Stimulated activated naive CD4-positive, alpha-beta T cell (primary cell): ENCODE results near the gene NKD1.

ENCODE experiments used
- DNase-seq, 6 experiments: peaks; one replicate each; lab custom pipeline; 2025; lab: John Stamatoyannopoulos, UW

NKD1 gene

GRCh38 chr16:50651835-50652438 is 103.7 kb downstream of the NKD1 start:
- no peak for DNase-seq

DNA sequence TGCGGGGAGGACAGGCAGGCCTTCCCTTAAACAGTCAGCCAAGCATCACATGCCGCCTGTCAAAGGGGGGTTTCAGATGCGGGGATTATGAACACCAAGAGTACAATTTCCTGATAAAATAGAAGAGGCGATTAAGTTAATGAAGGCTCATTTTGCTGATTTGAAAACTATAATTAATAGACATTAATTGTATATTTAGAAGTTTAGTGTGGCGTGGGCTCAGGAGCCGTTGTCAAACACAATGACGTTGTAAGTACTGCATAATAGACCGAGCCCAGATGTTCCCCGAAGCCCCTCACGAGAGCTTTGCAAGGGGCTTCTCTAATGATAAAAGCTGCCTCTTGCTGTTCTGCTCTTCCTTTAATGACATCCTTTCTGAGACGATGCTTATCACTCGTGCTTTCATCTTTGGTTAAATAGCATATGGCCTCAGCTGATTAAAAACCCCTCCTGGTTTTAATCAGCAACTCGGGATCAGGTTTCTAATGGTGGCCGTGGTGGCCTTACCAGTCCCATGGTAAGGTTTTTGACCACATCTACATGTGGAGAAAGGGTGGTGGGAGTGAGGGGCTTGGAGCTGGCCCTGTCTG is 104.7 kb downstream of the NKD1 start:
- DNase-seq = no peak

DNA sequence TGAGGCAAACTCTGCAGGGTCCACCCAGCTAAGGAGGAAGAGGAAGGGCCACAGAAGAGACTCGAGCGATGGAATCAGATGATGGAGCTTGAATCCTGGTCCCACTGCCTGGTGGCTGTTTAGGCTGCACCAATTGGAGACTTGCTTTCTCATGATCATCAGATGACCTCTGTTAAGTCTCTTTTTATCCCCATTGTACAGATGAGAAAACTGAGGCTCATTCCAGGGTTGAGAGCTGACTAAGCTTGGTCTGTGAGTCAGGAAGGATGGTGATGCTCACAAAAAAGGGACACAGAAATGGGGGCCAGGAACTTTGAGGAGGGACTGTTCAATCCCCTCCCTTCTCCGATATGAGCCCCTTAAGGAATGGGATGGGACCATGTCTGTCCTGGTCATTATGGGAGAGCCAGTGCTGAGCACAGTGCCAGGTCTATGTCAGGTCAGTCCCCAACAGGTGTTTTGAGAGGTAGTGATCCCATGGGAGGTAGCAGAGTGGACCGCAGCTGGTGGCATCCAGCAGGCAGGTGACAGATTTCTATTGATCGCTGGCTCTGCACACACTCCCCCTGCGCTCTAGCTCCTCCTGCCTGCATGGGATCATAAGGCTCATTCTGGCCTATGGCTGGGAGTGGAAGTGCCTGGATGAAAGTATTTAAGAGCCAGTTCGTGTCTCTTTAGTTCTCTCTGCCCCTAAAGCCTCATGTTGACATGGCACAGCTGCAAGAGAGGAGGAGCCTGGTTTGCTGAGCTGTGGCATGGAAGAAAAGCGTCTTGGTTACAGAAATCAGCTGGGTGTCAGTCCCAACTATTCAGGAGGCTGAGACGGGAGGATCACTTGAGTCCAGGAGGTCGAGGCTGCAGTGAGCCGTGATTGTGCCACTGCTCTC is 105.7 kb downstream of the NKD1 start:
- no peak for DNase-seq

DNA sequence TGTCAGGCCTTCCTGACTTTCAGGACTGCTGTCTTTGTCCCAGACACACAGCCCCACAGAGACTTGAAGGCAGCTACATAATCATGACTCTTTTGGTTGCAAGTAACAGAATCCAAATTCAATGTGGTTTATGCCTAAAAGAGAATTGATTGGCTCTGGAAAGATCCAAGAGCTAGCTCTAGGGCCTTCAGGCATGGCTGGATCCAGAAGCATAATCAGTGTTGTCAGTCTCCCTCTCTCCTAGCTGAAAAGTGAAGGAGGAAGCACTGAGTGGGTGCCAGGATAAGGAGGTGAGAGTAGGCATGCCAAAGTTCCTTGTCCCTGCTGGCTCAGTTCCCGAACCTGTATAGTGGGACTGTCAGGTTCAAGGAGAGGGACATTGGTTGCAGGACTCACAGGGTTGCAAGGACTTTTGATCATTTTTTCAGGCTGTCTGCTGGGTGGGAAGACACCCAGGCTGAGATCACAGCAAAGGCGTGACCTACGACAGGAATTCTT is 107.4 kb downstream of the NKD1 start:
- DNase-seq = no peak

- DNase-seq = no peak
Measured at GRCh38 chr16:50657241-50657640, 109.0 kb downstream of the NKD1 start.

GRCh38 chr16:50659806-50660205 is 111.6 kb downstream of the NKD1 start:
- no peak for DNase-seq

GRCh38 chr16:50662306-50662940 is 114.2 kb downstream of the NKD1 start:
- DNase-seq = no peak

DNA sequence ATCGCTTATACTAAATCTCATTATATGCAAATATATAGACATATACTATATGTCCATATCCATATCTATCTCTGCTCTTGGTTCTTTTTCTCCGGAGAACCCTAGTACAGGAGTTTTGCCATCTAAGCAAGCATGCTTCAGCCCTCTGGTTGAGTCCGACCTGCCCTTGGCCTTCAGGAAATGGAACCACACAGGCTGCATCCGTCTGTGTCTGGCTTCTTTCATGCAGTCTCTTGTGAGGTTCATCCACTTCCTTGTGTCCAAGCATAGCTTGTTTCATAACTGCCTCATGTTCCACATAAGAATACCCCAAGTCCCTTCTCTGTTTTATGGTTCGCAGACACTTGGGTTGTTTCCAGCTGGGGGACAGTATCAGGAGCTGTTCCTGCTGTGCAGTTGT is 116.1 kb downstream of the NKD1 start:
- DNase-seq = no peak

DNA sequence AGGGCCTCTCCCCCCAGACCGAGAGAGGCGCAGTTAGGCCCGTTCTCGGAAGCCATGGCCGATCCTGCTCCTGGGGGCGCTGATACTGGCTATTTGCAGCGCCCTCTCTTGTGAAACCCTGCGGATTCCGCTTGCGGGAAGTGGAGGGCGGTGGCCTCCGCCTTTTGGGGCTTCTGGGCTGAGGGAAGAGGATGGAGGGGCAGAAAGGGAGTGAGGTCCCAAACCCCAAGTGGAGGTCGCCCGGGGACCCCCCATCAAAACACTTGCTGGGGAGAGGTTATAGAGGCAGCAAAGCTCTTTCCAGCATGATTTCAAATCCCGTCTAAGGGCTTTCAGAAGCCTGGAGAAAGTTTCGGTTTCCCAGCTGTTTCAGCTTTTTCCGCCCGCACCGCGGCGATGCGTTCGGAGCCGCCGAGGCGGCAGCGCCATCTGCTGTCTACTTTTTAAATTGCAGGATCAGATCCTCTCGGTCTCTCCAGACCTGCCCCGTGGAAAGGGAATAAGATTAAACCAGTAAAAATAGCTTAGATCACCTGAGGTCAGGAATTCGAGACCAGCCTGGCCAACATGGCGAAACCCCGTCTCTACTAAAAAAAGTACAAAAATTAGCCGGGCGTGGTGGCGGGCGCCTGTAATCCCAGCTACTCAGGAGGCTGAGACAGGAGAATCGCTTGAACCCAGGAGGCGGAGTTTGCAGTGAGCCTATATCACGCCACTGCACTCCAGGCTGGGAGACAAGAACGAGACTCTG is 117.1 kb downstream of the NKD1 start:
- DNase-seq = peak; percentile 59 to 90 (median 73)

- DNase-seq = peak in 4 of 6 experiments; percentile 5 to 41 (median 23)
Measured at GRCh38 chr16:50666658-50667496, 118.7 kb downstream of the NKD1 start.

DNA sequence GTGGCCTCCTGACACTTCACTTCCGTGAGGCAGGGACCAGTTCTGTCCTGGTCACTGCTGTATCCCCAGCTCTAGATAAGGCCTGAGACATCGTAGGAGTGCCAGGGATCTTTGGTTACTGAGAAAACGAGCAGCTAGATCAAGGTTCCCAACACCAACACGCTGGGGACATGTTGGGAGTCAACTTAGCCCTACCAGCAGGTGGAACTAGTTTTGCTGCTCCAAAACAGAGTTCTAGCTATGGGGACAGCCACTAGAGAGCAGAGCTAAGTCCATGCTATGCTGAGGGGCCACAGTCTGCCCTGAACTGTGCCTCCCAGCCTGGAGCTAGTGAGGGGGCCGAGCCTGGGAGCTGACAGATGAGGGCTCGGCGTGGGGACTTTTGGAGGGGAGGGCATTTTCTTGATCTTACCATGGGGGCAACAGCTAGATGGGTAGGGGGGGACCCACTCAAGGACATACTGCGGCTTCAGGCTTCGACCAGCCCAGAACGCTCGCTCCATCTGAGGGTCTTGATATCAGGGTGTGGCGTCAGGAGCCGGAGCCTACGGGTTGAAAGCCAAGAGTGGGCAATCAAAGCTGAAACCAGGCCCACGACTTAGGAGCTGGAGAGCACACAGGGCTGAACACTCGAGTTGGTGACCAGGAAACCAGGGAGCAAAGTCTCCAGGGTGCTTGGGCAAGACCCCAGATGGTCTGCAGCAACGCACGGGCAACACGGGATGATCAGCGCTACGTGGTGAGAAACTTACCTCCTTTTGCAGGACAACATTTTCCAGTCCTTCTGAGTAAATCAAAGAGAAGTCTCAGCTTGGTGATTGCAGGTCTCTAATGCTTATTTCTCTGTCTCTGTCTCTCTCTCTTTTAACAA is 119.5 kb downstream of the NKD1 start:
- peak in 2 of 6 experiments; percentile 4 to 9 for DNase-seq

DNA sequence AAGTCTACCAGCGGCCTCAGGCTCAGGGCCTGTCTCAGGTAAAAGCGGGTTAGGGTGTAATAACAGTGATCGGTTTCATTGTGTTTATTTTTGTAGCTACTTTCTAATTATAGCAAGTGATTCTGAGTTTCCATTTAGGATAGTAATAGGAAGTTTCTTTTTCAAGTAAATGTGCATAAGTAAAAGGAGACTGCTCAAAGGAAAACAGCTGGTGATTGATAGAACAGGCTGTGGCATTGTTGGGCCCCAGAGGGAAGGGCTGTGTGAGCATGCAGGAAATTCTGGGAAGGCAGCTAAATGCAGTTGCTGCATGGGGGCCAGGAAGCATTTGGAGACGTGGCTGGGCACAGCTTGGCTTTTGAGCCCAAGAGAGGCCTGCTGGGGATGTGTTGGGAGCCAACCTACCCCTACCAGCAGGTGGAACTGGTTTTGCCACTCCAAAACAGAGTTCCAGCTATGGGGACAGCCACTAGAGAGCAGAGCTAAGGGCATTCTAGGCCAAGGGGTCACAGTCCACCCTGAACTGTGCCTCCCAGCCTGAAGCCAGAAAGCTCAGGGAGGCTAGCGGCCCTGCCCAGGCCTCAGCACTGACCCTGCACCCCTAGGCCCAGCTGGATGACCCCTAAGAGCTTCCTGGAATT is 120.3 kb downstream of the NKD1 start:
- DNase-seq = no peak

DNA sequence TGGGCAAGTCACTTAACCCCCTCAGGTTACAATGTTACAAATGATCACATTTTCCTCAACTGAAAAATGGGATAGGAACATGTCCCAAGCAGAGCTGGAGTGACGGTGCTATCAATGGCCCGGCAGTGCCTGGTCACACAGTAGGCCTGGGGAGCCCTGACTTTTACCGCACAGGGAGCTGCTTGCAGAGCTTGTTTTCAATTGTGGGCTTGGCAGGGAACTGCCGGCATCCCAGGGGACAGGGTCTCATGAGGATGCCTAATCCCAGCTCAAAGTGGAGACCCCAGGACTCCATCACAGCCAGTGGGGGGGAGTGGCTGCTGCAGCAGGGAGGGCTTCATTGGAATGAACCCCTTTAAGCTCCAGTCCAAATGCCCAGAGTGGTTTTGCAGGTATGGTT is 121.5 kb downstream of the NKD1 start:
- no peak for DNase-seq

- no peak for DNase-seq
Measured at GRCh38 chr16:50670476-50670875, 122.3 kb downstream of the NKD1 start.

GRCh38 chr16:50671644-50672260 is 123.6 kb downstream of the NKD1 start:
- peak; percentile 12 to 49 (median 28) for DNase-seq

DNA sequence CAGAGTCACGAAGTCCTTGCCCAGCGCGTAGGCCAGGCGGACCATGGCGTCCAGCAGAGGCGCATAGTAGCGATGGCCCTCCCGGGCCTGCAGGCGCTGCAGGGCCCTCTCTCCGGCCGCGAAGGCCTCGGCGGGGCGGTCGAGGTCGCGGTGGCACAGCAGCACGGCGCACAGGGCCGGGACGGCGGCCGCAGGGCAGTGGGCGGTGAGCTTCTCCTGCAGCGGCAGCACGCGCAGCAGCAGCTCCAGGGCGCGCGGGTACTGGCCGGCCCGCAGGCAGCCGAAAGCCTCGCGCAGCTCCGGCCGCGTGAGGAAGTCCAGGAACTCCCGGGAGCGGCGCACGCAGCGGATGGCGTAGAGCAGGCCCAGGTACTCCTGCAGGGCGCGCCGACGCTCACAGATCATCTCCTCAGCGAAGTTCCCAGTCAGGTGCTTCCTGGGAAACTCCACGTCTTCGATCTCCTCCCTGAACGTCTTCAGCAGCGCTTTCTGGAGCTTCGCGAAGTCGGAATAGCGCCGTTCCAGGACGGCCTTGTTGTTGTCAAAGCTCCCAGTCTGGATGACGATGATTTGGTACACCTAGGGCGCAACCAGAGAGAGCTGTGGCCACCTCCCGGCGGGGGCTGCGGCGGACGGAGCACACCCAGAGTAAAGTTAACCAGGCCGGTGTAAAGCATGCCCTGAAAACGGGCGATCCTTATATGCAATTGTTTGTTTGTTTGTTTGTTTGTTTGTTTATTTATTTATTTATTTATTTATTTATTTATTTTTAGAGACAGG is 125.5 kb downstream of the NKD1 start:
- DNase-seq = no peak

DNA sequence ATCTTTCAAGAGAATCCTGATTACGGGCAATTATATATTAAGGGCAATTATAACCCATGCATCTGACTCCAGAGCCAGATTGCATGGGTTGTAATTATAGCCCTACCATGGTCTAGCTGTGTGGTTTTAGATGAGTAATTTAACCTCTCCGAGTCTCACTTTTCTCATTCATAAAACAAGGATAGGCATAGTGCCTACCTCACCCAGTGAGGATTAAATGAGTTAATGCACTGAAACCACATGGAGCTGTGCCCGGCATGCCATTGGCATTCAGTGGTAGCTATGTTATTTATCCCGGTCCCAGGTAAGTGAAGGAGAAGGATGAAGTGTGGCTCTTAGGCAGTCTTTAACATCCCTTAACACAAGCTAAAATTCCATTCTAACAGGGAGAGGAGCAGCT is 126.6 kb downstream of the NKD1 start:
- DNase-seq = no peak
